HFF-Myc (cell line): Measurements from ENCODE around the gene PSMB3.

Experiments
- DNase-seq: peaks from one replicate; pipeline ENCODE4 v3.0.0-alpha.2; 2011; ENCODE audit warnings: low read depth; ENCODE audit errors: extremely low read depth
- H3K4me3 ChIP-seq: replicated peaks from 2 replicates; pipeline ENCODE4 v1.5.1; 2011; ENCODE audit warnings: low read depth, mild to moderate bottlenecking, control low read depth, low read length
- TF ChIP-seq, protein P1 (sequence below): IDR thresholded peaks from 2 replicates; pipeline ENCODE4 v1.5.1; 2012; ENCODE audit warnings: mild to moderate bottlenecking, low read depth, low read length, control low read depth; ENCODE audit errors: missing control alignments

The PSMB3 gene

DNA sequence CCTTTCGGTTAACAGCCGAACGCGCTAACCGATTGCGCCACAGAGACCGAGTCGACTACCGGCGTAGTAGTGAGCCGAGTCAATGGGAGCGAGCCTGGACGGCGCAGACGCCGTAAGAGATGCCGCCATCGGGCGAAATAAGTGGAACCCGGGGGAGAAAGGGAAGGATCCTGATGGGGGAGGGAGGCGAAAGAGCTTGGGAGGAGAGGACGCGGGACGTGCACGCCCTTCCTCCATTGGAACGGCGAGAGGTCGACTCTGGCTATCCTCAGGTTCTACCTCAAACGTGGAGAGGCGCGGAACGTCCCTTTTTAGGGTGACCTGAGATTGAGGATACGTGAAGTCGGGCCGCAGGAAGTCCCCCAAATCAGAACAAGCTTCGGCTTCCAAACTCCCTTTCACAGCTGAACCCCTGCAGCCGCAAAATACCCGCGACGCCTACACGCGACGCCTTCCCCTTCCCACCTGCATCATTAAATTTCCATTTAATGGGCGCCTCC, 683 bp upstream of the PSMB3 start:
- TF ChIP-seq, protein P1, sequence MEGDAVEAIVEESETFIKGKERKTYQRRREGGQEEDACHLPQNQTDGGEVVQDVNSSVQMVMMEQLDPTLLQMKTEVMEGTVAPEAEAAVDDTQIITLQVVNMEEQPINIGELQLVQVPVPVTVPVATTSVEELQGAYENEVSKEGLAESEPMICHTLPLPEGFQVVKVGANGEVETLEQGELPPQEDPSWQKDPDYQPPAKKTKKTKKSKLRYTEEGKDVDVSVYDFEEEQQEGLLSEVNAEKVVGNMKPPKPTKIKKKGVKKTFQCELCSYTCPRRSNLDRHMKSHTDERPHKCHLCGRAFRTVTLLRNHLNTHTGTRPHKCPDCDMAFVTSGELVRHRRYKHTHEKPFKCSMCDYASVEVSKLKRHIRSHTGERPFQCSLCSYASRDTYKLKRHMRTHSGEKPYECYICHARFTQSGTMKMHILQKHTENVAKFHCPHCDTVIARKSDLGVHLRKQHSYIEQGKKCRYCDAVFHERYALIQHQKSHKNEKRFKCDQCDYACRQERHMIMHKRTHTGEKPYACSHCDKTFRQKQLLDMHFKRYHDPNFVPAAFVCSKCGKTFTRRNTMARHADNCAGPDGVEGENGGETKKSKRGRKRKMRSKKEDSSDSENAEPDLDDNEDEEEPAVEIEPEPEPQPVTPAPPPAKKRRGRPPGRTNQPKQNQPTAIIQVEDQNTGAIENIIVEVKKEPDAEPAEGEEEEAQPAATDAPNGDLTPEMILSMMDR: no peak
- H3K4me3 ChIP-seq: peak overlapping the region; percentile 99
- peak; percentile 65 for DNase-seq

DNA sequence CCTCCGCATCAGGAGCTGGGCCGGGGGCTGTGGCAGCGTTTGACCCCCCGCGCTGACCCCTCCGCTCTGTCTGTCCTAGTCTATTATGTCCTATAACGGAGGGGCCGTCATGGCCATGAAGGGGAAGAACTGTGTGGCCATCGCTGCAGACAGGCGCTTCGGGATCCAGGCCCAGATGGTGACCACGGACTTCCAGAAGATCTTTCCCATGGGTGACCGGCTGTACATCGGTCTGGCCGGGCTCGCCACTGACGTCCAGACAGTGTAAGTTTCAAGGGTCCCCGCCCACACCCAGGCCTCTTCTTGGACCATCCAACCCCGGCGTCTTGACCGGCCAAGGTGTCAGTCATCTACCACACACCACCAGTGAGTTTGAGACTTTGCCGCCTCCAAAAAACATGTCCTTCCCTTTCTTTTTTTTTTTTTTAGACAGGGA, 548 bp downstream of the PSMB3 start:
- DNase-seq: no peak
- TF ChIP-seq, protein P1: no peak

DNA sequence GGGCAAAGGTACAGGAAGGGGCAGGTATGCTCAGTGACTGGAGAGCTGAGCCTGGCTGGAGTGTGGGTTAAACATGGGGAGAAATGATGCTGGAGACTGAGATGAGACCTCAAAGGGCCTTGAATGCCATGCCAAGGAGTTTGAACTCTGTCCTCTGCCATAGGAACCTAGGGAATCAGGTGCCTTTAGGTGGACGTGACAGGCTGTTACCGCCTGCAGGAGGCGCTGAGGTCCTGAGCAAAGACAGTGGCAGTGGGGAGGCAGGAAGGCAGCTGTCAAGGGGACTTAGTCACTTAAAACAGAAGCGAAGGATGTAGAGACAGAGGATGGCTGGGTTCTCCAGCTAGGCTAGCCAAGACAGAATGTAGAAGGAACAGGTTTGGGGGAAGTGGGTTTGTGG, 9.1 kb downstream of the PSMB3 start:
- TF ChIP-seq, protein P1: peak; percentile 57
- DNase-seq: no peak
- H3K4me3 ChIP-seq: no peak overlapping the region

More for the DNA sequence above, 548 bp downstream of the PSMB3 start:
- peak overlapping the region; percentile 99 for H3K4me3 ChIP-seq

DNA sequence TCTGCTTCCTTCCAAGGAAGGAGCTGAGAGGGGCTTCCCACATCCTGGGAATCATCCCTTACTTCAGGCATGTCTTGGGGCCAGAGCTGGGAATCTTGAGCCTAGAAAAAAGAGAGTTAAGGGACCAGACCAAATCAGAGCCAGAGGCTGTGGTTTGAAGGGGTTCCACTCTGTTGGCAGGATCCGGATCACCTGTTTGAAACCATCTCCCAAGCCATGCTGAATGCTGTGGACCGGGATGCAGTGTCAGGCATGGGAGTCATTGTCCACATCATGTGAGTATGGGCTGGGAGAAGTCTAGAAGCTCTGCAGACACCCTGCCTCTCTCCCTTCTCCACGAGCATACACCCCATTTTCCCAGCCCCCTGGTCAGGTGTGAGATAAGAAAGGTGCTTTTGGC, 9.7 kb downstream of the PSMB3 start:
- H3K4me3 ChIP-seq: no peak overlapping the region
- TF ChIP-seq, protein P1: no peak
- DNase-seq: no peak

DNA sequence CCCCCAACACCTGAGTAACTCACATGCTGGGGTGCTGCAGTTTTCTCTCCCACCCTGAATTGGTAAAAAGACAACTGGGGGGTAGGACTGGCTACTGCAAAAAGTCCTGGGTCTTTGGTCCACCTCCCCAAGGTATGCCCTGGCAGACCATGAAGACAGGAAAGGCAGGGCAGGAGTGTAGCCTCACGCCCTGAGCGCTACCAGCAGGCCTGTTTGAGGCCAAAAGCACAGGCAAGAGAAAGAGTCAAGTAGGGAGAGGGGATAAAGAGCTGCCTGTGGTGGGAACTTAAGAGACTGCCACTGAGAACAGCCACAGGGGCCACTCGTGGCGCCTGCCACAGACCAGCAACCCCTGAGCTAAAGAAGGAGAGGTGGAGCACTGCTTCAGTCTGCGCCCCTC, 13.8 kb downstream of the PSMB3 start:
- TF ChIP-seq, protein P1: no peak
- H3K4me3 ChIP-seq: no peak overlapping the region
- no peak for DNase-seq

DNA sequence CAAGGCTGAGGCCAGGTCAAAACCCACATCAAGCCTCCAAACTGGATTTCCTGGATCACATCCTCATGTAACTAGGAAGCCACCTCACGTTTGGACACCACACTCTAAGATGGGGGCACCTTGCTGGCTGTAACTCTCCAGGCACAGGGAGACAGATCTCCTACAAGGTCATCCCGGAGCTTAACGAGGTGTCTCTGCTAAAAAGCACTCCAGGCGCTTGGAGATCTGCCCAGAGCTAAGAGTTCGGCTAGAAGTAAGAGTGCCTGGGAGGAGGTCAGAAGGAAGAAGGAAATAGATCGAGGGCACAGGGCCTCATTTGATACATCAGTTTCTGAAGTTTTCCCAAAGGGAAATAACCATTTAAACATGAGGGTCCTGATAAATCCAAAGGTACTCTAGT, 15.9 kb downstream of the PSMB3 start:
- TF ChIP-seq, protein P1: no peak
- no peak for DNase-seq

DNA sequence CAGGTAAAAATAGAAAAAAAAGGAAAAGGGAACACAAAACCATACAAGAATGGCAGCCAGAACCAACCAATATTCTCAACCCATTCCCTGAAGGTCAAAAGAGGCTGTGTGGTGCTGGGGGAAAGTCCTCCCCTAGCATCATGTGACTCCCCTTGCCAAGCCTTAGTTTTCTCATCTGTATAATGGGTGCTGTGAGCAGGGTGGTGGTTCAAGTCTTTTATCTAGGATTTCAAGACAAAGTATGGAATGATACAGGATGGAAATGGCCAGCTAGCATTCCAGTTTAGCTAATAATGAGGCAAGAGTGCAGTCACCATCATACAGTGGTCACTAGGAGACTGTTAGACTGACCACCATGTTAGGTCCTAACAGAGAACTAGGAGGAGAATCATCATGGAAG, 20.7 kb downstream of the PSMB3 start:
- TF ChIP-seq, protein P1: no peak
- no peak overlapping the region for H3K4me3 ChIP-seq
- no peak for DNase-seq

More for the DNA sequence above, 15.9 kb downstream of the PSMB3 start:
- no peak overlapping the region for H3K4me3 ChIP-seq
